ENCODE results near the gene SF1.
A peak's percentile ranks its signal among the peaks of the same experiment; 100 is the strongest.

SF1 gene

DNA sequence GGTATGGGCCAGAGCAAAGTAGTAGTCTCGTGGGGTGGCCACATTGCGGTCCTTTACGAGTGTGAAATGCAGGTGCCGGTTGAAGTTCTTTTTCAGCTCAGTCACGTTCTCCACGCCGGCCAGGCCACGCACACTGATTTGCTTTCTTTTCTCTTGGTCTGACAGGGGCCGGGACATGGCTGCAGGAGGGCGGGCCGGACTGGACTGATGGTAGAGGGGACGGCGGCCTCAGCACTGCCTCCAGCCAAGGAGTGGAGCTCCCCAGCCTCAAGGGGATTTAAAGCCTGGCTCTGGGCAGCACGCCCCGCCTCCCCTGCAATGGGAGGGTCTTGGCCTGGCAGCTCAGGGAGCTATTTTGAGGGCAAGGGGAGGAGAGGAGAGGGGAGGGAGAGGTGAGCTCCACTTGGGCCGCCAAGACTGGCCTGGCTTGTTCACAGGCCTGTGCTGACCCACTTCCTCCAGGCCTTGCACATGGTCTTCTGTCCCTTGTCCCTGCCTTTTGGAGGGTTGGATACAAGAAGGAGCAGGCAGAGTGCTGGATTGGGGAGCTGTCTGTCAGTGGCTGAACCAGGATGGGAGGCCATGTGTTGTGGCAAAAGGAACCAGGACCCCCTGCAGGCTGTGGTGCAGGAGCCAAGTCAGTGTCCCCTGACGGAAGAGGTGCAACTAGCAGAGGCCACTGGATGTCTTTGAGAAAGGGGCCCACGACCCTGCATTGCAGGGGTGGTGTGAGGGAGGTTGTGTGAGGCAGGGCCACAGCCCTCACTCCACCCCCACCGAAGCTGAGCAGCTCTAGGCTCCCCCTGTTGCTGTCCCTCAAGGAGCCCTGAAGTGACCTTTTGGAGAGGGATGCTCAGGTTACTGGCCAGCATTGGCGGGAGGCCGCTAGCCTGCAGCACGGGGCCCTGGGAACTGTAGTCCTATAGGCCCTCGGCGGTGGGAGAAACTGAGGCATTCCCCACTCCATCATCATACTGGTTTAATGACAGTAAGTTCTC lies 18.3 kb downstream of the SF1 start, which contains the start of gene PYGM:
Gene PYGM (minus strand): TSS at position 253 of the 998 bp plus-strand sequence. CDS start 76 bp downstream, at position 177.
- no peak for DNase-seq (ENCODE audit: low read depth)

- no peak for DNase-seq (ENCODE audit: low read depth)
Observed at GRCh38 chr11:64759131-64759721, 19.1 kb downstream of the SF1 start.

DNA sequence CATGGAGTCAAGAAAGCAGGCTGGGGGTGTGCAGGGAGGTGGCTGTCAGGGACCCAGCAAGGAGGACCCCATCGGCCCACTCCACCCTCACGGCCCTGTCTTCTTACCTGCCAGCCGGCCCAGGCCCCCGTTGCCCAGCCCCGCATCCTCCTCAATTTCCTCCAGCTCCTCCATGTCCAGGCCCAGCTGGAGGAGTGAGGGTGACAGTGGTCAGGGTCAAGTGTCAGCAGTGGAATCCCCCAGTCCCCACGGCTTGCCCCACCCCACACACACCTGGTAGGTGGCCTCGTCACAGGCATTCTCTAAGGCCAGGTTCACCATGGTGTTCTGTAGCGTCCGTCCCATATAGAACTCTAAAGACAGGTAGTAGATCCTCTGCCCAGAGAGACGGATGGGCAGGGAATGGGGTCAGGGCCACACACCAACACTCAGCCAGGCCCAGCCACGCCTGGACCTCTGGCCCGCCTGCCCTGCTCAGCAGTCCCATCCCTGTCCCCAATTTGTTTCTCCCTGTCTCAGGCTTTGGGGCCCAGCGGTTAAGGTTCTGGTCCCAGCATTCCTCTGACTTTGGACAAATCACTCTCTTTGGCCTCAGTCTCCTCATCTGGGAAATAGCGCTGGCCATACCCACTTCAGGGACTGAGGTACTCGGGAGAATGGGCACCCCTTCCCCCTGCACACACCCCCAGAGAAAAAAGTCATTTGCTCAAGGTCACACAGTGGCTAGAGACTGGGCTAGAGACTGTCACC lies 19.8 kb downstream of the SF1 start:
- DNase-seq (ENCODE audit: low read depth), result no peak

GRCh38 chr11:64757549-64758329 lies 20.6 kb downstream of the SF1 start:
- DNase-seq (ENCODE audit: low read depth), result no peak

GRCh38 chr11:64755681-64756361 lies 22.5 kb downstream of the SF1 start:
- DNase-seq (ENCODE audit: low read depth), result no peak

DNA sequence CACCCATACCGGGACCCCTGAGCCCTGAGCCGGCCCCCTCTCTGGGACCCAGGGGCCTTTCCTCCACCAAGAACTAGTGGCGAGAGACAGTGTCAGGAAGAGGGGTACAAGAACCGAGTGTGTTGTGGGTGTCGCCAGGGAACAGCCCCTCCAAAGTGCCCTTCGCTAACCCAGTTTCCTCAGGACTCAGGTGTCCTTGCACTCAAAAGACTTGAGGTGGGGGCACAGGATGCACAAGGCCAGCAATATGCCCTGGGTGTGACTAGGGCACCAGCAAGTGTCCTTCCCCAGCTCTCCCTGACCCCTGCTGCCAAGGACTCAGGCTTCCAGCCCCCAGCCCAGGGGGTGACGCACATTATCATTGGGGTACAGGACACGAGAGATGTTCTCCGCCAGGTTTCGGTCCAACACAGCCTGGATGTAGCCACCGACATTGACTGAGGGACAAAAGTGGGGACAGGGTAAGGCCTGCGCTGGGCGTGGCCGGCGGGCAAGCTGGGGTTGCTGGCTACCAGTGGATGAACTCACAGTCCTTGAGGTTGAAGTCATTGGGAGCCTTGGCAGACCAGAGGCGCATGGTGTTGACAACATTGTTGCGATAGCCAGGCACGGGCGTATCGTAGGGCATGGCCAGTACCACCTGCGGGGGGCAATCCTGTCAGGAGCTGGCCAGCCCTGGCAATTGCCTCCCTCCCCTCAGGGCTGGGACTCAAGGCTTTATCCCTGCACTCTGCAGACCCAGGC lies 23.3 kb downstream of the SF1 start:
- no peak for DNase-seq (ENCODE audit: low read depth)

DNA sequence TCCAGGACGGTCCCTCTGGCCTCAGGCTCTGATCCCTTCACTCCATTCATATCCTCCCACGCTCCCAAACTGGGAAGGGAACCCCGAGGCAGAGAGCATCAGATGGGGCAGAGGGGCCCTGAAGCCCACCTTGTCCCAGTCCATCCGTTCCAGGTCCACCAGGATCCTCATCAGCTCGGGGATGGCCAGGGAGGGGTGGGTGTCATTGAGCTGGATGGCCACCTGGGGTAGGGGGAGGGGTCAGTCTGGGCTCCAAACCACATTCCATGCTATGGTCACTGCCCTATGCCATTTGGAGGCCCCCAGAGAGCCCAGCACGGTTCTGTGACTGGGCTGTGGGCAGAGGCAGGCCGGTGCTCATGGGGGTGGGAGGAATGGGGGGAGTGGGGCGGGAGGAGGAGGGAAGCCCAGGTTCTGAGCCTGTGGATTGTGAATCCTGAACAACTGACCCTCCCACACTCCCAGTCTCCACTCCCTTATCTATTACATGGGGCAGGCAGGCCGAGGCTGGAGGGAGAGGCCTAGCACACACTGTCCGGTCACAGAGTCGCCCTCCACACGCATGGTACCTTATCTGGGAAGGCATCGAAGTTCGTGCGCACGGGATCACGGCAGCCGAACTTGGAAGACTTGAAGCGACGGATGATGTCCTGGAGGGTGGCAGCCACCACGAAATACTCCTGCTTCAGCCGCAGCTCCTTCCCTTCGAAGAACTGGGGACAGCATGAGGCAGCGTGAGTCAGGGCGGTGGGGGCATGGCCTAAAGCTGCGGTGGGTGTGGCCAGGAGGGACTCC lies 24.0 kb downstream of the SF1 start:
- DNase-seq (ENCODE audit: low read depth), result no peak

- no peak for DNase-seq (ENCODE audit: low read depth)
Observed at GRCh38 chr11:64753380-64754123, 24.8 kb downstream of the SF1 start.

DNA sequence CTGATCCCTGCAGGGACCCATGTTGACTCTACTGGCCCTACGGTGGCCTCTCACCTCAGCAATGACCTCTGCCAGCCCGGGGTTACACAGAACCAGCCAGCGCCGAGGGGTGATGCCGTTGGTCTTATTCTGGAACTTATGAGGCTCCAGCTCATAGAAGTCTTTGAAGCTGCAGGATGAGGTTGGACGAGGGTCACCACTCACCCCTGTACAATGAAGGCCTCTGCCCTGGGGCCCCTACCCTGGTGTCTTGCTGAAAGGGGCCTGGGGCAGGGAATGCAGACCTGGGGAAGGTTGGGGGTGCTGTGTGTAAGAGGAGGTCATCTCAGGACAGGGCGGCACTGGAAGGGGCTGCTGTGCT lies 25.3 kb downstream of the SF1 start:
- DNase-seq (ENCODE audit: low read depth), result no peak

DNA sequence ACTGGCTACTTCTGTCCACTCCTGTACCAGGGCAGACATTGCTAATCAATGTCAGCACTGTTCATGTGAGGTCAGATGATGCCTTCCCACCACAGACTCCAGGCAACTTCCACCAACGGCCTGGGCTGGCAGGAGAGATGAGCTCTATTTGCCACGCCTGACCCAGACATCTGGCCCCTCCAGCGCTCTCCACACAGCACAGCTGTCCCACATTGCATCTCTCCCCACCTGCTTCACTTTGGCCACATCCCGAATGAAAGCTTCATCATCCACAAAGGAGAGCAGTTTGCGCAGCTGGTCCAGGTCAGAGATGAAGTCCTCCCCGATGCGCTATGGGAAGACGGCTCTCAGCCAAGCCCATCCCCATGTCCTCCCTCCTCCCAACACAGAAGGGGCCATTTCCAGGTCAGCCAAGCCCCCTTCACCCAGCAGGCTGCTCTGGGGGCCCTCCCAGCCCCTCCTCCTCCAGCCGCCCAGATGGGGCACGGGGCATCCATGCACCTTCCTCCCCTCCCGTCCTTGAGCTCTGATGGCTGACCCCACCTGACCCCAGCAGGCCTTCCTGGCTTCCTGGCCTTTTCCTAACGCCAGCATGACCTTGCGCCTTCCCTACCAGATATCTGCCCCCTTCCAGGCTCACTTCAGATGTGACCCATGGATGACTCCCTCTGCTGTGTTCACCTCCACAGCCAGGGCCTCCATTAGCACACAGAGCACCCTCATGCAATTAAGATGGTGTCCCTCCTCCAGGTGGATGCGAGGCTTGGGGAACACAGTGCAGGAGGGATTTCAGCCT lies 26.0 kb downstream of the SF1 start:
- no peak for DNase-seq (ENCODE audit: low read depth)

- DNase-seq (ENCODE audit: low read depth), result no peak
Observed at GRCh38 chr11:64751580-64751979, 26.8 kb downstream of the SF1 start.

GRCh38 chr11:64751136-64751535 lies 27.2 kb downstream of the SF1 start:
- no peak for DNase-seq (ENCODE audit: low read depth)

- DNase-seq (ENCODE audit: low read depth), result no peak
Observed at GRCh38 chr11:64750361-64751054, 27.8 kb downstream of the SF1 start.

GRCh38 chr11:64747961-64748665 lies 30.2 kb downstream of the SF1 start:
- peak; percentile 79 for DNase-seq (ENCODE audit: low read depth)

DNA sequence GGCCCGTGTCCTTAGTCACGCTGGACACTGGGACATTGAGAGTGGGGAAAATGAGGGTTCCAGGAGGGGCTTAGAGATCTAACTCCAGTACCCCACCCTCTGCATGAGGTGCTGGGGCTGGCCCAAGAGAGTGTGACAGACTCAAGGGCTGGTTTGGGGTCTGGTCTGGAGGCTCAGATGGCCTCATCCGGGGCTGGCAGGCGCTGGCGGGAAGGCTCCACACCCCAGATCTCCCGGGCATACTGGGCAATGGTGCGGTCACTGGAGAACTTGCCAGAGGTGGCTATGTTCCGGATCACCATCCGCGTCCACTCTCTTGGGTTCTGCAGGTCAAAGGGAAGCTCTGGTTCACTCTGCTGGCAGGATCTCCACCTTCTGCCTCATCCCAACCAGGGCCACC lies 31.9 kb downstream of the SF1 start:
- DNase-seq (ENCODE audit: low read depth), result no peak

GRCh38 chr11:64745521-64746328 lies 32.6 kb downstream of the SF1 start:
- DNase-seq (ENCODE audit: low read depth), result no peak

Data from GM04503 (cell line).